HG03439 (cell line): ENCODE measurements around the gene MYO18A.
A peak's percentile ranks its signal among the peaks of the same experiment; 100 is the strongest.
"Not testable (repeated sequence)": the region's sequence is repeated elsewhere in the genome, so short reads cannot be mapped to it uniquely, and the experiment has no call there.

Experiments used
- ATAC-seq: cut with Tn5 transposase; IDR thresholded peaks from one replicate; pipeline ENCODE4 v1.9.1; 2021; ENCODE audit warnings: mild to moderate bottlenecking, moderate library complexity; ENCODE audit not compliant: unreplicated experiment

MYO18A gene

GRCh38 chr17:29149431-29150064 lies 30.6 kb downstream of the MYO18A start:
- no peak for ATAC-seq

- peak; percentile 84 for ATAC-seq
Observed at GRCh38 chr17:29148790-29149430, 31.3 kb downstream of the MYO18A start.

- no peak for ATAC-seq
Observed at GRCh38 chr17:29148257-29148789, 31.9 kb downstream of the MYO18A start.

- no peak for ATAC-seq
Observed at GRCh38 chr17:29147682-29148081, 32.5 kb downstream of the MYO18A start.

DNA sequence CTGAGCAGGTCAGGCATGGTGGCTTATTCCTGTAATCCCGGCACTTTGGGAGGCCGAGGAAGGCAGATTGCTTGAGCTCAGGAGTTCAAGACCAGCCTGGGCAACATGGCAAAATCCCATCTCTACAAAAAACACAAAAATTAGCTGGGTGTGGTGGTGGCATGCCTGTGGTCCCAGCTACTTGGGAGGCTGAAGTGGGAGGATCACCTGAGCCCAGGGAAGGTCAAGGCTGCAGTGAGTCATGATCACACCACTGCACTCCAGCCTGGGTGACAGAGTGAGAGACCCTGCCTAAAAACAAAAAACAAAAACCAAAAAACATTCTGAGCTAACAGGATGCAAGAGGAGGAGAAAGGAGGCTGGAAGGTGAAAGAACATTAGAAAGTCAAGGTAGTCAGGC lies 33.0 kb downstream of the MYO18A start:
- not testable (repeated sequence) for ATAC-seq

DNA sequence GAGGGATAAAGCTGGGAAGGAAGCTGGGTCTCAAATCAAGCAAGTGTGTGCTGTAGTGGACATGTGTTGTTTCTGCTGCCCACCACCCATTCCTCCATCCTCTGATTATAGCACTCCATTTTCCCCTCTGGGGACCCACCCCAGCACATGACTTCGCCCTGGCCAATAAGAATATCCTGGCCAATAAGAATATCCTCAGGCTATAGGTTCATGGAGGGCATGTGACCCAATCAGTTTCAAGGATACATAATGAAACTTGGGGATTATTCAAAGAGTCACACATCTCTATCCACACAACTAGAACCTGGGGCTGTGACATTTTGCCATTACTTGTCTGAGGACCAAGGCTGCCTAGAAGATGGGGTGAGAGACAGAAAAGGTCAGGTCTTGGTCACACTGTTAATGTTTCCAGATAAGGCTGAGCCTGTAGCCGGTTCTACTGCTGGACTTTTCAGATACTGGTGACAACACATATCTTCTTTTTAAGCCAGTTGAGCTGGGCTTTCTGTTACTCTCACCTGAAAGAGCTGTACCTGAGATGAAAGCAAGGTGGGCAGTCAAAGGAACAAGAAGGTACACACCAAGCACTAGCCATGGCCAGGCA lies 33.7 kb downstream of the MYO18A start:
- no peak for ATAC-seq

DNA sequence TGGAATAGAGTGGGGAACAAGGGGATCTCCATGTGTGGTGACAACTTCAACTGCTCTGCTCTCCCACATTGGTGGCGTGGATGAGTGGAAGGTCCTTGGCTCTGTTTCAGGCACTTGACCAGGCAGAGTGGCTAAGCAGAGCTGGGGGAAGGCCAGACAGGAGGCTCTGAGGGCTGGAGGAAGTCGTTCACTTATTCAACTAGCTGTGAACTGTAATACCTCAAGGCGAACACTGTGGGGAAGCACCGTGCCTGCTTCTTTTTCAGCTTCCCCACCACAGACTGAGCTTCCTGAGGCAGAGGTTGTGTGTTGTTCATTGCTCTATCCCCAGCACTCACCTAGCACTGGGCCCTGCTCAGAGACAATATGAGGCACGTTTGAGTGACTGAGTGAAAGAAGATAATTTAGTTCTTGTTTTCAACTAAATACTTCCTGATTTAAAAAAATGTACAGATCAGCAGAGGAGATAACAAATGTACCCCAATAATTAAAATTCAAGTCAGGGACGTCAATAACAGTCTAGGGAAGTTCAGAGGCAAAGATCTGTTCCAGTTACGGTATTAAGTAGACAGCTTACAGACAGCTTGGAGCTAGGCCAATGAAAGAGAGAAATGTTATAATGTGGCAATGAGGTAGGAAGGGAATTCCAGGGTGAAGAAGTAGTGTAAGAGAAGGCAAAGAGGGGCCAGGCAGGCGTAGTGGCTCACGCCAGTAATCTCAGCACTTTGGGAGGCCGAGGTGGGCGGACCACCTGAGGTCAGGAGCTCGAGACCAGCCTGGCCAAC lies 34.7 kb downstream of the MYO18A start:
- ATAC-seq, result no peak

DNA sequence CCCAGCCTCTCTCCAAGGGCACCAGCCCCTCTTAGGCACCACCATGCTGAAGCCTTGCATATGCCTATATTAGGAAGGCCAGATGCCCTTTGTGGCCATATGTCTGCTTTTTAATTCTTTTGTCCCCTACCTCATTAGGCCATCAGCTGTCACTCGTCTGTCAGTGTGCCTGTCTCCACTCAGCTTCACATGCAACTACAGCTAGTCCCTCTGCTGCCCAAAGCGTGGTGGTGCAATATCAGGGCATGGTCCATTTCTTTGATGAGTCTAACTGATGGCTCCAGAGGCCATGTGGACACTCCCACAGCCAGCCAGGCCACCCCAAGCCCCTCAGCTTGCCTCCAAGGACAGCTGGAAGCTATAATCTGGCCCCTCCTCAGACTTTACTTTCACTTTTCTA lies 36.3 kb downstream of the MYO18A start:
- no peak for ATAC-seq

GRCh38 chr17:29141514-29141876 lies 38.7 kb downstream of the MYO18A start:
- ATAC-seq, result no peak

DNA sequence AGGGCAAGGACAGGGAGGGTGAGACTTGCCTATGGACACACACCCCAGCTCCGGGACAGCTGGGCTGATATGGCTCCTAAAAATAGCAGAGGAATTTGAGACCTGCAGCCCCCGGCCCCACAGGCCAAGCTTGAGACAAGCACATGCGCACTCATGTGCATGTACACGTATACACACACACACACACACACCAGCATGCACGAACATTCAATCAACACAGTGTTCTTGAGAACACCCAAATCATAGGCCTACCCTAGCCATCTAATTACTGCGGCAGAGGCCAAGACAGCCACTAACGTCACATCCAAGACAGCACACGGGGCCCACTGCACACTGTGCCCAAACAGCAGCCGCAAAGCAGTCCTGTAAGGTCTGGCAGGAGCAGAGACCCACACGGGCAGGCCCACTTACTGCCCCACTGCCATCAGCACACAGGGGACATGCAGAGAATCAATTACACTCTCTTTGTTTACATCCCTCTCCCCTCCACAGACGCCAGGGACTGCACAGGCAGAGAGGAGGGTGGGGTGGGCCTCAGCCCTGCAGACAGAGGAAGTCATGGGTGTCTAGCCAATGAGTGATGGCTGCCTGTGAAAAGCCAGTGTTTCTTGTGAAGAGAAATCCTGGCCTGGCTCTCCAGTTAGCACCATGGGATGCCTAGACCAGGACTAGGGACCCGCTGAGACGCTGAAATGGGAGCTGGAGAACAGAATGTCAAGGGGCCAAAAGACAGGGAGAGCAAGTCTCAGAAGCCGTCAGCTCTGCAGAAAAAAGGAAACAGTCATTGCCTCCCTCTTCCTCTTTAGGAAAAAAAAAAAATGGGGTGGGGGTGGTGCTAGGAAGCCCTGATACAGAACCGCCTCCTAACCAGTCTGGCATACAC lies 39.3 kb downstream of the MYO18A start:
- ATAC-seq, result peak; percentile 20

- peak; percentile 39 for ATAC-seq
Observed at GRCh38 chr17:29140051-29140621, 40.1 kb downstream of the MYO18A start.

GRCh38 chr17:29138971-29139691 lies 41.1 kb downstream of the MYO18A start:
- no peak for ATAC-seq

DNA sequence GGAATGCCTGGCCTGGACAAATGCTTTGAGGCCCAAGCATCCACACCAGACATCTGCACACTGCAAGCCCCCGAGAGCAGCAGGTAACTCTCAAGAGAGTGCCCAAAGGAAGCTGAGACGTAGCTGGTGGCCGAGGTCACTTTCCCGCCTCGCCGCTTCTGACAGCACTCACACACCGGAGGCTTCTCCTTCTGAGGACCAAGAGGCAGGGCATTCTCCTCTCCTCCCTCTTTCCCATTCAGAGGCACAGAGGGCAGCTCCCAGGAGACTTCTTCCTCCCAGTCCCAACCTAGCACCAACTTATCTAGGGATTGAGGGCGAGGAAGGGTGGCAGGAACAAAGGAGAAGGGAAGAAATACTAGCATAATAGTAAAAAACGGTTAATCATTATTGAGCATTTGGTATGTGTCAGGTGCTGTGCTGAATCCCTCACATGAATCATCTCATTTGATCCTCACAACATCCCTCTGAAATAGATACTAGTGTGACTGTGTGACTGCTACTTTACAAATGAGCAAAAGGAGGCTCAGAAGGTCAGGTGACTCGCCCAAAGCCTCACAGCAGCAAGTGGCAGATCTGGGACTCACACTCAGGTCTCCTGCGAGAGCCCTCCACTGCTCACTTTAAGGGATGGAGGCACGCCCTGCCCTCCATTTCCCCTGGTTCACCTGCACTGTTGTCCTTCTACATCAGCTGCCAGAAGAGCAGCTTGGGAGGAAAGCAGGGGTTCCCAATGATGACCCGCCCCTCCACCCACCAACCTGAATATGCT lies 41.8 kb downstream of the MYO18A start:
- ATAC-seq, result no peak

DNA sequence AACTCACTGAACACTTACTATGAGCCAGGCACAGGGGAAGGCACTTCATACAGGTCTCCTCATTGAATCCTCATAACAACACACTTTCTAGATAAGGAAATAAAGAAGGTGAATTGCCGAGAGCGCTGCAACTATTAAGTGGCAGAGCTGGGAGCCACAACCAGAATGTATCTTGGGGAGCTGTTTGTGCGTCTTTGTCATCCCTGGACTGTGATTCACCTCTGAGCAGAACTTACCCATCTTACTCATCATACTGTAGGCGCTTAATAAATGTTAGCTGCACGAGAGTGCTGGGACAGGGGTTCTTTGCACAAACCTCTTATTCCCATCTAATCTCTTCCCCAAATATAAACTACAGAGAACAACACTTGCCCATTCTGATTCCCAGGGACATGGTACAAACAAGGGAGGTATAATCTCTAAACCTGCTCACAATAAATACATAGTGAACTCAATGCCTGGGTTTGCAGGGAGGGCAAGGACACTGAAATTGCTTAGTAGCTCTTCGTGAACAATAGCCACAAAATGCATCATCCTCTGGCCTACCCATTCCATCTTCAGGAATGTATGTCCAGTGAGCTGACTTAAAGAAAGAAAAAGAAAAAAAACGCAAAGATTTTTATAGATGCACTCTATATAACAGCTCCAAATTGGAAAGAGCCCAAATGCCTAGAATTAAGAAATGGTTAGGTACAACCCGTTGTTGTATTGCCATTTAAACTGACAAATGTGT lies 43.0 kb downstream of the MYO18A start:
- ATAC-seq, result no peak

DNA sequence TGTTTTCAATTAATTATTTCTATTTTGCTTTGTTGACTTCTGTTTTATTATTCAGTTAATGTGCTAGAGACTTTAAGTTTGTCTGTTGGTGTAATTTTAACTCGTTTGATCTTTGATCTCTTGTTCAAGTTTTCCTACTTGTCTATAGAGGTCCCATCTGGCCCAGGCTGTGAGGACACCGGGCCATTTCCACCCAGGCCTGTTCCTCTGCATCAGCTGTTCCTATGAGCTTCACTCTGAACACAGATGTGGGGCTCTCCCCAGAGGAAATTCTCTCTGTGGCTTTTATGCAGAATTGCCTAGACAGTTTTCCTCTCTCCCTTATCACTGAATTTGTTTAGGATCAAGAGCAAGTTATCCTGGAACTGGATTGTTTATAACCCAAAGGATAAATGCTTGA lies 44.7 kb downstream of the MYO18A start:
- ATAC-seq, result no peak

- no peak for ATAC-seq
Observed at GRCh38 chr17:29133121-29133713, 47.0 kb downstream of the MYO18A start.

DNA sequence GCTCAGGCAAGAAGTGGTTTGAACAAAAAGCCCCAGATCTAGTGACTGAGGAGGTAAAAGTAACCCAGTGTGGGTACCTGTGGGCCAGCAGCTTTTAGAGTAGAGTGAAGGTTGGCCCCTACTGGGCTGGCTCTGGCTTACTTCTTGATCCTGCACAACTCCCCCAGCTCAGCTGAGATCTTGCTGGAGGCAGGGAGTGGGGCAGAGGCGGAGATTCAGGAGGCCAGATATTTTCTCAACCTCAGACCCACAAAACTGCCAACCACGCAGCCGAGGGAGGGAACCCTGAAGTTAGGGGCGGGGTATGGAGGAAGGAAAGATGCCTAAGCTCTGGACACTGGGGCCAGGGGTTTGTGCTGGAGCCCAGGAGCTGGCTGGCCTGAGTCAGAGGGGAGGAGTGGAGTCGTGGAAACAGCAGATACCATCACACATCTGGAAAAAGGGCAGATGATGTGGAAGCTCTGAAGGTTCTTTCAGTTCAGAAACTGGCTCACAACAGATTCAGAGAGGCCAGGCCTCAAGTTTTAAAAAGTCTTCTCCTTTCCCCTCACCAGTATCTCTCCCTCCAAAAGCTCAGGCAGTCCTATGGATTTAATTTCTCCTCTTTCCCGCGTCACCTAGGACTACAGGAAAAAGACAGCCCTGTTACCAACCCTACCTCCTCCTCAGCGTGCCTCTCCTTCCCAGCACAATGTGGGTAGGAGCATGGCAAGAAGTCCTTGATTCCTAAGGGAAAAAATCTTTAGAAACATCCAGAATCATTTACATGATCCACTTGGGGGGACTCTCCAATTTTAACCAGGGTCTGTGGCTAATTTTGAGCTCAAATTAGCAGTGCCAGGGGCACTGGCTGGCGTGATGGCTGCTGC lies 48.1 kb downstream of the MYO18A start:
- no peak for ATAC-seq
